Adrenal gland (tissue), 12 donors: ENCODE measurements around the gene ABCC12. TPM values are rescaled to one million over a fixed set of nuclear protein-coding genes. Genes with fewer than 3 reads are reported as not detected.
"Not testable (repeated sequence)": the region's sequence is repeated elsewhere in the genome, so short reads cannot be mapped to it uniquely, and the experiment has no call there.

Experiments used
- DNase-seq, 7 donors: peaks; one replicate each; pipeline ENCODE4 v3.0.0-alpha.2; 2019 to 2020
- H3K27ac ChIP-seq, 5 donors: fragments of 200-600 bp; sonication (generic) in 4 of 5; 1 replicate in 3 of 5; 2 replicates in 2 of 5; pipeline versions ENCODE4 v1.5.1 to v1.8.0; 2016 to 2020; ENCODE audit warnings: mild to moderate bottlenecking in 1 of 5
- H3K27me3 ChIP-seq: fragments of 200-600 bp; 2 replicates; pipeline ENCODE4 v1.8.0; 2021
- H3K36me3 ChIP-seq, 2 donors: fragments of 200-600 bp; replicated peaks in 1 of 2; 1 replicate in 1 of 2; 2 replicates in 1 of 2; pipeline versions ENCODE4 v1.5.1 to v1.8.0; 2018 to 2022
- H3K4me1 ChIP-seq, 2 donors: fragments of 200-600 bp; replicated peaks in 1 of 2; 1 replicate in 1 of 2; 2 replicates in 1 of 2; pipeline versions ENCODE4 v1.5.1 to v1.8.0; 2018 to 2021
- H3K4me3 ChIP-seq, 4 donors: fragments of 200-600 bp; sonication (generic) in 3 of 4; one replicate each; pipeline ENCODE4 v1.5.1; 2016 to 2018
- H3K9me3 ChIP-seq, 3 donors: fragments of 200-600 bp; sonication (generic) in 1 of 3; replicated peaks in 1 of 3; 1 replicate in 2 of 3; 2 replicates in 1 of 3; pipeline versions ENCODE4 v1.5.1 to v1.8.0; 2016 to 2021
- POLR2A ChIP-seq, 2 donors: fragments of 450-650 bp; IDR thresholded peaks; one replicate each; pipeline ENCODE4 v1.6.1; 2017; ENCODE audit warnings: antibody characterized with exemption in 2 of 2, mild to moderate bottlenecking in 2 of 2, moderate library complexity in 1 of 2
- WGBS, 4 donors: extraction: QIAGEN DNeasy Blood & Tissue Kit in 2 of 4; methylation state at CpG; one replicate each; pipeline versions ENCODE4 v1.1.5 to v1.1.7; 2013 to 2017; 5-methylcytosine and 5-hydroxymethylcytosine counted together
- intact Hi-C, 2 donors: fragments of 100-400 bp; cut with DNase I; formaldehyde crosslinking; loops; one replicate each; pipeline versions ENCODE4 v1.14.1 to v1.15.0; 2022 to 2023
- polyA plus RNA-seq, 3 donors: library from polyadenylated mRNA; stranded (reverse); fragments of 200-250 nt in 2 of 3; fragments of 350-450 nt in 1 of 3; fragmentation: Illumina TruSeq in 1 of 3; extraction: RNeasy Lipid Tissue Mini Kit (QIAGEN cat#74804) in 1 of 3; gene quantifications; one replicate each; pipeline ENCODE4 v1.2.3, GENCODE V29; 2013 to 2014
- total RNA-seq, 9 donors: library from RNA; depleted of rRNA in 4 of 9; stranded (reverse); fragments of >200 nt in 4 of 9; fragments of 120-200 nt in 1 of 9; fragmentation: NEBNext Ultra II Directional in 1 of 9; extraction: Animal tissue kit (Norgen Biotek cat#: 25700) in 1 of 9; gene quantifications; one replicate each; pipeline versions ENCODE4 v1.1.0 to v1.2.4, GENCODE V29; 2013 to 2023
- TF ChIP-seq, protein P1 (sequence below), 6 experiments: fragments of 450-650 bp in 4 of 6; fragments of 200-600 bp in 2 of 6; sonication (generic) in 1 of 6; IDR thresholded peaks; 1 replicate in 5 of 6; 2 replicates in 1 of 6; pipeline versions ENCODE4 v1.5.1 to v1.8.0; 2016 to 2021; ENCODE audit warnings: antibody characterized with exemption in 6 of 6, mild to moderate bottlenecking in 2 of 6, moderate library complexity in 1 of 6
- donor health status: healthy with polysubstance abuse.
- donor health status: Bipolar disorder and iron deficiency.
- donor health status: DM: yes; HTN: yes; CAD: no.
- donor health status: DM: no; HTN: no; CAD: no.
- donor health status: DM: no; HTN: no; CAD: no.
- donor health status: DM: yes; HTN: yes; CAD: no.

The ABCC12 gene
- total and polyA plus RNA-seq, 12 donors: not detected

DNA sequence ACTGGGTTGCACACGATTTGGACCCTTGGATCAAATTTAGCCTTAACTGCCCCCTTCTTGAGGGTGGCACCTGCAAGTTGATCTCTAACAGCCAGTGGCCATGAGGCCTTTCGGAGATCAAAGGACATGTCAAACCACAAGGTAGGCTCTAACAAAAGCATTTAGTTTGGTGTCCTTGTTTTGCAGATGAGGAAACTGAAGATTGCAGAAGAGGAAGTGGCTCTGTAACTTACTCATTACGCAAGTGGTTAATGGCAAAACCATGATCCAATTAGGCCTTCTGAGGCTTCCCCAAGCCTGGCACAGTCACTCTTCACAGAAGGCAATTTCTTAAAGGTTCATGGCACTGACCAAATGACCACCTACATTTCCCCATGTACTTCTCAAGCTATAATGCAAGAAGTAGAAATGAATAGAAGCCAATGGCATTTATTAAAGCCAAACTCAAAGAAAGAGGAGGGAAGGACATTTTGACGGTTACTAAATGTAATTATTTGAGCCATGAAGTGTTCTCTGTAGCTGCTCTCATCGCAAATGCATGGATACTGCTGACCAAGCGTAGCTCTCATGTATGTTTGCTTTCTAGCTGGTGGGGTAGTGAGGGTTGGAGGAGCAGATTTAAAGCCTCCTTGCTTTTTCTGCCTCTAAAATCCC, 32.8 kb upstream of the ABCC12 start:
- H3K9me3 ChIP-seq: no peaks in the 10 kb centered on the region
- no peak for DNase-seq
- no peaks in the 10 kb centered on the region for H3K27me3 ChIP-seq
- whole genome bisulfite sequencing, 4 donors: 75 to 82% (median 76%) methylated on average over 6 of the region's 6 CpGs
- TF ChIP-seq POLR2A (IDR thresholded peaks at IDR 0.05): no peak
- TF ChIP-seq, protein P1, sequence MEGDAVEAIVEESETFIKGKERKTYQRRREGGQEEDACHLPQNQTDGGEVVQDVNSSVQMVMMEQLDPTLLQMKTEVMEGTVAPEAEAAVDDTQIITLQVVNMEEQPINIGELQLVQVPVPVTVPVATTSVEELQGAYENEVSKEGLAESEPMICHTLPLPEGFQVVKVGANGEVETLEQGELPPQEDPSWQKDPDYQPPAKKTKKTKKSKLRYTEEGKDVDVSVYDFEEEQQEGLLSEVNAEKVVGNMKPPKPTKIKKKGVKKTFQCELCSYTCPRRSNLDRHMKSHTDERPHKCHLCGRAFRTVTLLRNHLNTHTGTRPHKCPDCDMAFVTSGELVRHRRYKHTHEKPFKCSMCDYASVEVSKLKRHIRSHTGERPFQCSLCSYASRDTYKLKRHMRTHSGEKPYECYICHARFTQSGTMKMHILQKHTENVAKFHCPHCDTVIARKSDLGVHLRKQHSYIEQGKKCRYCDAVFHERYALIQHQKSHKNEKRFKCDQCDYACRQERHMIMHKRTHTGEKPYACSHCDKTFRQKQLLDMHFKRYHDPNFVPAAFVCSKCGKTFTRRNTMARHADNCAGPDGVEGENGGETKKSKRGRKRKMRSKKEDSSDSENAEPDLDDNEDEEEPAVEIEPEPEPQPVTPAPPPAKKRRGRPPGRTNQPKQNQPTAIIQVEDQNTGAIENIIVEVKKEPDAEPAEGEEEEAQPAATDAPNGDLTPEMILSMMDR (IDR thresholded peaks at IDR 0.05): no peak
- intact Hi-C loops: no loop called here
- H3K27ac ChIP-seq: no peak overlapping the region
- no peaks in the 10 kb centered on the region for H3K36me3 ChIP-seq
- no peak overlapping the region for H3K4me3 ChIP-seq
- H3K4me1 ChIP-seq: no peaks in the 10 kb centered on the region

GRCh38 chr16:48187779-48188178, 32.0 kb upstream of the ABCC12 start:
- intact Hi-C loops: no loop called here

GRCh38 chr16:48184681-48185080, 28.9 kb upstream of the ABCC12 start:
- intact Hi-C loops: no loop called here
- Histone ChIP-seq H3K4me1 (no peaks in the 10 kb centered on the region), H3K27ac (no peak overlapping the region), H3K9me3 (no peaks in the 10 kb centered on the region), H3K27me3 (no peaks in the 10 kb centered on the region), H3K4me3 (no peak overlapping the region), H3K36me3 (no peaks in the 10 kb centered on the region)
- WGBS, 4 donors: 85 to 90% (median 87%) methylated on average over 6 of the region's 6 CpGs
- TF ChIP-seq, protein P1 (IDR thresholded peaks at IDR 0.05): no peak
- no peak for TF ChIP-seq POLR2A (IDR thresholded peaks at IDR 0.05)
- DNase-seq: no peak

More at GRCh38 chr16:48187779-48188178, 32.0 kb upstream of the ABCC12 start:
- H3K4me3 ChIP-seq: no peak overlapping the region
- no peaks in the 10 kb centered on the region for H3K4me1 ChIP-seq
- TF ChIP-seq, protein P1 (IDR thresholded peaks at IDR 0.05): no peak
- TF ChIP-seq POLR2A (IDR thresholded peaks at IDR 0.05): no peak
- H3K9me3 ChIP-seq: no peaks in the 10 kb centered on the region
- H3K36me3 ChIP-seq: no peaks in the 10 kb centered on the region
- DNase-seq: no peak
- 88 to 94% (median 91%) methylated on average over 4 of the region's 4 CpGs for WGBS, 4 donors
- no peaks in the 10 kb centered on the region for H3K27me3 ChIP-seq
- H3K27ac ChIP-seq: no peak overlapping the region

DNA sequence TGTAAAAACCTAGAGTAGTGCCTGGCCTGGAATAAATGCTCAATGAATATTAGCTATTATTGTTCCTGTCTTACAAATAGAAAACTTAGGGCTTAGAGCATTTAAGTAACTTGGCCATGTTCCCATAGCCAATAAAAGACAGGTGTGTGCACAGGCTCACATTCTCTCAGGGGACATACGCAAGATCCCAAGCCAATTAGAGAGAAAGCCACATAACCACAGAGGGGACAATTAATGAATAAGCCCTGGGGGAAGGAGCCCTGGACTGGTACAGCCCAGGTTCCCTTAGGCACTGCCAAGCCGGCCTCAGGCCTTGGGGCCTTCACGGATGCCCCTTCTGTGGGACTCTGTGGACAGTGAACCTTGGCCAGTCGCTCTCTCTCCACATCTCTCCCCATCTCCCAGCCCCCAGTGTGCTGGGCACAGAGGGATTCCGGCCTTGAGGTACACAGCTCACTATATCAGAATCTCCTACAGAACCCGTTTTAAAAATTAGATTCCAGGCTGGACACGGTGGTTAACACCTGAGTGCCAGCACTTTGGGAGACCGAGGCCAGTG, 27.3 kb upstream of the ABCC12 start:
- Histone ChIP-seq H3K27me3 (no peaks in the 10 kb centered on the region), H3K9me3 (no peaks in the 10 kb centered on the region), H3K4me1 (no peaks in the 10 kb centered on the region), H3K4me3 (no peak overlapping the region), H3K36me3 (no peaks in the 10 kb centered on the region), H3K27ac (no peak overlapping the region)
- TF ChIP-seq, protein P1 (IDR thresholded peaks at IDR 0.05): no peak
- no peak for TF ChIP-seq POLR2A (IDR thresholded peaks at IDR 0.05)
- intact Hi-C loops: no loop called here
- WGBS, 4 donors: 89 to 96% (median 91%) methylated on average over 8 of the region's 8 CpGs
- no peak for DNase-seq

DNA sequence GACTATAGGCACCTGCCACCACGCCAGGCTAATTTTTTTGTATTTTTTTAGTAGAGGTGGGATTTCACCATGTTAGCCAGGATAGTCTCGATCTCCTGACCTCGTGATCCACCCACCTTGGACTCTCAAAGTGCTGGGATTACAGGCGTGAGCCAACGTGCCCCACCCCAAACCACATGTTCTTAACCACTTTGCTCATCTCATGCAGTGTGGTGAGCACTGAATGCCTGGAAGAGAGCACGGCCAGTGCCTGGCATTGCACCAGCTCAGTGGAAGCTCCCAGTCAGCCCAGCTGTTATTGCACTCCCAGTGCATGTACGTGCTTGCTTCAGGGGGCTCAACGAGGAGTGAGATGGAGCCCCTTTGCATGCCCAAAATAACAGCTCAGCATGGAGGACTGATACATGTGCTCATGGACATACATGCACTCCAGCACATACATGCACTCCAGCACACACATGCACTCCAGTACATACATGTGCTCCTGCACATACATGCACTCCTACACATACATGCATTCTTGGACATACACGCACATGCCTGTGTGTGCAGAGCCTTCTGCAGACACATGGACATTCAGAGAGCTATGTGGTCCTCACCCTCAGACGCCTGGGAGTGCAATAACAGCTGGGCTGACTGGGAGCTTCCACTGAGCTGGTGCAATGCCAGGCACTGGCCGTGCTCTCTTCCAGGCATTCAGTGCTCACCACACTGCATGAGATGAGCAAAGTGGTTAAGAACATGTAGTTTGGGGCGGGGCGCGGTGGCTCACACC, 26.1 kb upstream of the ABCC12 start:
- H3K27me3 ChIP-seq, H3K4me1 ChIP-seq, H3K4me3 ChIP-seq, H3K9me3 ChIP-seq, intact Hi-C loops, H3K27ac ChIP-seq, DNase-seq, H3K36me3 ChIP-seq: not testable (repeated sequence)
- WGBS, 4 donors: 80 to 86% (median 80%) methylated on average over 11 to 14 of the region's 14 CpGs
